GM12875 (cell line): ENCODE results near the gene CFAP58.

ENCODE experiments used
- H3K4me3 ChIP-seq: one replicate; pipeline ENCODE4 v1.5.1; 2011; ENCODE audit warnings: low read depth, low read length, control low read depth
- CTCF ChIP-seq: IDR thresholded peaks from 2 replicates; pipeline ENCODE4 v1.5.1; 2011; ENCODE audit warnings: low read depth, mild to moderate bottlenecking, control low read depth, inconsistent platforms, low read length, moderate library complexity, borderline replicate concordance; ENCODE audit not compliant: insufficient read depth

Gene CFAP58

GRCh38 chr10:104332243-104333031 is 21.2 kb upstream of the CFAP58 start:
- no peak for TF ChIP-seq CTCF
- no peak overlapping the region for H3K4me3 ChIP-seq

- TF ChIP-seq CTCF: no peak
- no peak overlapping the region for H3K4me3 ChIP-seq
Measured at GRCh38 chr10:104333032-104333727, 20.5 kb upstream of the CFAP58 start.

GRCh38 chr10:104333728-104334373 is 19.8 kb upstream of the CFAP58 start:
- no peak for TF ChIP-seq CTCF
- H3K4me3 ChIP-seq: no peak overlapping the region

GRCh38 chr10:104334561-104334960 is 19.1 kb upstream of the CFAP58 start:
- no peak overlapping the region for H3K4me3 ChIP-seq
- no peak for TF ChIP-seq CTCF

- H3K4me3 ChIP-seq: no peak overlapping the region
- TF ChIP-seq CTCF: no peak
Measured at GRCh38 chr10:104334965-104335650, 18.5 kb upstream of the CFAP58 start.

GRCh38 chr10:104336821-104337467 is 16.7 kb upstream of the CFAP58 start:
- peak overlapping the region; percentile 88 for H3K4me3 ChIP-seq
- no peak for TF ChIP-seq CTCF
